WTC11 (cell line): Measurements from ENCODE around the gene LDHB. TPM values are rescaled to one million over a fixed set of nuclear protein-coding genes. Genes with fewer than 3 reads are reported as not detected.

ENCODE experiments used
- ATAC-seq: fragments of 200-7000 bp; cut with Tn5 transposase; 2 replicates; pipeline ENCODE4 v1.10.0; 2021; ENCODE audit warnings: mild to moderate bottlenecking, moderate library complexity
- CTCF ChIA-PET: fragments of 300-600 bp; sonication (Branson Sonifier 250); formaldehyde crosslinking; loops from one replicate; lab custom pipeline; 2021; ENCODE audit warnings: antibody characterized with exemption; lab: Charles Lee
- POLR2A ChIA-PET: fragments of 350-600 bp; sonication (Branson Sonifier 250); formaldehyde crosslinking; loops from one replicate; lab custom pipeline; 2021; ENCODE audit warnings: antibody characterized with exemption; lab: Charles Lee
- DNase-seq: peaks from one replicate; pipeline ENCODE4 v3.0.0; 2021; ENCODE audit warnings: low spot score
- H3K27ac Mint-ChIP-seq: 2 replicates; pipeline ENCODE4 v1.8.0; 2021; ENCODE audit warnings: mixed read lengths
- H3K27me3 Mint-ChIP-seq: 2 replicates; pipeline ENCODE4 v1.8.0; 2021; ENCODE audit warnings: low read depth, mild to moderate bottlenecking, moderate library complexity, mixed read lengths
- H3K36me3 Mint-ChIP-seq: 2 replicates; pipeline ENCODE4 v1.8.0; 2021; ENCODE audit warnings: mixed read lengths
- H3K4me1 Mint-ChIP-seq: 2 replicates; pipeline ENCODE4 v1.8.0; 2022; ENCODE audit warnings: mixed read lengths
- H3K4me3 Mint-ChIP-seq: 2 replicates; pipeline ENCODE4 v1.8.0; 2021; ENCODE audit warnings: mild to moderate bottlenecking, moderate library complexity, mixed read lengths
- H3K9me3 Mint-ChIP-seq: 2 replicates; pipeline ENCODE4 v1.8.0; 2021; ENCODE audit warnings: mixed read lengths
- E2F4 ChIP-seq: sonication (generic); formaldehyde crosslinking; IDR thresholded peaks from 2 replicates; pipeline ENCODE4 v1.8.1; 2022; ENCODE audit warnings: low read depth, mild to moderate bottlenecking, moderate library complexity, missing genetic modification reagents, borderline replicate concordance
- ESRRA ChIP-seq: sonication (generic); formaldehyde crosslinking; IDR thresholded peaks from 2 replicates; pipeline ENCODE4 v1.8.1; 2022; ENCODE audit warnings: mild to moderate bottlenecking, missing genetic modification reagents, borderline replicate concordance
- FOXJ3 ChIP-seq: sonication (generic); formaldehyde crosslinking; IDR thresholded peaks from 2 replicates; pipeline ENCODE4 v1.9.0; 2021; ENCODE audit warnings: missing genetic modification reagents, mild to moderate bottlenecking, borderline replicate concordance
- FOXP4 ChIP-seq: sonication (generic); formaldehyde crosslinking; IDR thresholded peaks from 2 replicates; pipeline ENCODE4 v1.8.0; 2022; ENCODE audit warnings: mild to moderate bottlenecking, missing genetic modification reagents
- GABPB1 ChIP-seq: sonication (generic); formaldehyde crosslinking; IDR thresholded peaks from 2 replicates; pipeline ENCODE4 v1.8.1; 2023; ENCODE audit warnings: mild to moderate bottlenecking, missing genetic modification reagents
- HMGA2 ChIP-seq: fragments of 250-450 bp; sonication (Bioruptor Pico); IDR thresholded peaks from 2 replicates; pipeline ENCODE4 v1.4.0; 2021; ENCODE audit warnings: mild to moderate bottlenecking, moderate library complexity
- IRF1 ChIP-seq: sonication (generic); formaldehyde crosslinking; IDR thresholded peaks from 2 replicates; pipeline ENCODE4 v1.8.0; 2023; ENCODE audit warnings: missing genetic modification reagents
- IRF2 ChIP-seq: sonication (generic); formaldehyde crosslinking; IDR thresholded peaks from 2 replicates; pipeline ENCODE4 v1.8.0; 2022; ENCODE audit warnings: low read depth, missing genetic modification reagents, borderline replicate concordance
- MYBL2 ChIP-seq: sonication (generic); formaldehyde crosslinking; IDR thresholded peaks from 2 replicates; pipeline ENCODE4 v1.8.1; 2023; ENCODE audit warnings: mild to moderate bottlenecking, moderate library complexity, missing genetic modification reagents
- NR1H2 ChIP-seq: sonication (generic); formaldehyde crosslinking; IDR thresholded peaks from 2 replicates; pipeline ENCODE4 v1.9.0; 2021; ENCODE audit warnings: mild to moderate bottlenecking, moderate library complexity, missing genetic modification reagents
- SOX15 ChIP-seq: fragments of 250-450 bp; sonication (Bioruptor Pico); IDR thresholded peaks from 2 replicates; pipeline ENCODE4 v1.9.0; 2021; ENCODE audit warnings: mild to moderate bottlenecking
- TCF7 ChIP-seq: sonication (generic); formaldehyde crosslinking; IDR thresholded peaks from 2 replicates; pipeline ENCODE4 v1.8.0; 2022; ENCODE audit warnings: mild to moderate bottlenecking, low read depth, missing genetic modification reagents, moderate library complexity
- TEAD1 ChIP-seq: sonication (generic); formaldehyde crosslinking; IDR thresholded peaks from 2 replicates; pipeline ENCODE4 v1.8.0; 2022; ENCODE audit warnings: mild to moderate bottlenecking, missing genetic modification reagents
- TEAD4 ChIP-seq: sonication (generic); formaldehyde crosslinking; IDR thresholded peaks from 2 replicates; pipeline ENCODE4 v1.8.0; 2022; ENCODE audit warnings: mild to moderate bottlenecking, missing genetic modification reagents
- ZNF121 ChIP-seq: sonication (generic); formaldehyde crosslinking; IDR thresholded peaks from 2 replicates; pipeline ENCODE4 v1.8.0; 2023; ENCODE audit warnings: missing genetic modification reagents
- ZNF232 ChIP-seq: sonication (generic); formaldehyde crosslinking; IDR thresholded peaks from 2 replicates; pipeline ENCODE4 v1.8.0; 2022; ENCODE audit warnings: mild to moderate bottlenecking, missing genetic modification reagents
- ZNF671 ChIP-seq: fragments of 250-450 bp; sonication (Bioruptor Pico); IDR thresholded peaks from 2 replicates; pipeline ENCODE4 v1.8.0; 2021; ENCODE audit warnings: mild to moderate bottlenecking
- total RNA-seq: library from RNA; stranded (reverse); gene quantifications from 3 replicates; pipeline ENCODE4 v1.2.3, GENCODE V29; 2021
- TF ChIP-seq, protein P1 (sequence below): sonication (generic); formaldehyde crosslinking; IDR thresholded peaks from 2 replicates; pipeline ENCODE4 v1.8.0; 2023; ENCODE audit warnings: missing genetic modification reagents, mild to moderate bottlenecking, borderline replicate concordance
- TF ChIP-seq, protein P2 (sequence below): sonication (generic); formaldehyde crosslinking; IDR thresholded peaks from 2 replicates; pipeline ENCODE4 v1.8.0; 2022; ENCODE audit warnings: mild to moderate bottlenecking, missing genetic modification reagents
- TF ChIP-seq, protein P3 (sequence below): fragments of 250-450 bp; sonication (Bioruptor Pico); IDR thresholded peaks from 2 replicates; pipeline ENCODE4 v1.8.0; 2021; ENCODE audit warnings: mild to moderate bottlenecking
- TF ChIP-seq, protein P4 (sequence below): sonication (generic); formaldehyde crosslinking; IDR thresholded peaks from 2 replicates; pipeline ENCODE4 v1.8.0; 2022; ENCODE audit warnings: mild to moderate bottlenecking, missing genetic modification reagents
- TF ChIP-seq, protein P5 (sequence below): sonication (generic); formaldehyde crosslinking; IDR thresholded peaks from 2 replicates; pipeline ENCODE4 v1.8.0; 2022; ENCODE audit warnings: mild to moderate bottlenecking, missing genetic modification reagents

Gene LDHB
- total RNA-seq, 1 experiment from 2014 or later, result 1,504 TPM

DNA sequence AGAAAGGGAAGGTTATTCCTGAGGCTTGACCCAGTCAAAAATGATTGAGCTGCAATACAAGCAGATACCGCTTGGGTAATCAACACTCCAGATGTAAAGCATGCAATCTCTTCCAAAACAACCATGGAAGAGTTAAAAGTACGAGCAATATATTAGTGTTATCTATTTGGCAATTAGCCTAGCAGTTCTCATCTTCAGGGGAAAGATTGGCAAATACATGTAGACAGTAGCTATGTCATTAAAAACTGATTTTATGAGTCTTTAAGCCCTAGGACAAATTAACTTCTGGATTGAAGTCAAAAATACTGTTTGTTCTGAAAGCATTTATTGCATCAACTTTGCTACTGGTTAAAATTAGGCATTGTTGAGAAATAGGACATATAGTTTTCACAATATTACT lies 43.7 kb downstream of the LDHB start:
- H3K4me3 Mint-ChIP-seq, result no peak overlapping the region
- TF ChIP-seq, protein P1, sequence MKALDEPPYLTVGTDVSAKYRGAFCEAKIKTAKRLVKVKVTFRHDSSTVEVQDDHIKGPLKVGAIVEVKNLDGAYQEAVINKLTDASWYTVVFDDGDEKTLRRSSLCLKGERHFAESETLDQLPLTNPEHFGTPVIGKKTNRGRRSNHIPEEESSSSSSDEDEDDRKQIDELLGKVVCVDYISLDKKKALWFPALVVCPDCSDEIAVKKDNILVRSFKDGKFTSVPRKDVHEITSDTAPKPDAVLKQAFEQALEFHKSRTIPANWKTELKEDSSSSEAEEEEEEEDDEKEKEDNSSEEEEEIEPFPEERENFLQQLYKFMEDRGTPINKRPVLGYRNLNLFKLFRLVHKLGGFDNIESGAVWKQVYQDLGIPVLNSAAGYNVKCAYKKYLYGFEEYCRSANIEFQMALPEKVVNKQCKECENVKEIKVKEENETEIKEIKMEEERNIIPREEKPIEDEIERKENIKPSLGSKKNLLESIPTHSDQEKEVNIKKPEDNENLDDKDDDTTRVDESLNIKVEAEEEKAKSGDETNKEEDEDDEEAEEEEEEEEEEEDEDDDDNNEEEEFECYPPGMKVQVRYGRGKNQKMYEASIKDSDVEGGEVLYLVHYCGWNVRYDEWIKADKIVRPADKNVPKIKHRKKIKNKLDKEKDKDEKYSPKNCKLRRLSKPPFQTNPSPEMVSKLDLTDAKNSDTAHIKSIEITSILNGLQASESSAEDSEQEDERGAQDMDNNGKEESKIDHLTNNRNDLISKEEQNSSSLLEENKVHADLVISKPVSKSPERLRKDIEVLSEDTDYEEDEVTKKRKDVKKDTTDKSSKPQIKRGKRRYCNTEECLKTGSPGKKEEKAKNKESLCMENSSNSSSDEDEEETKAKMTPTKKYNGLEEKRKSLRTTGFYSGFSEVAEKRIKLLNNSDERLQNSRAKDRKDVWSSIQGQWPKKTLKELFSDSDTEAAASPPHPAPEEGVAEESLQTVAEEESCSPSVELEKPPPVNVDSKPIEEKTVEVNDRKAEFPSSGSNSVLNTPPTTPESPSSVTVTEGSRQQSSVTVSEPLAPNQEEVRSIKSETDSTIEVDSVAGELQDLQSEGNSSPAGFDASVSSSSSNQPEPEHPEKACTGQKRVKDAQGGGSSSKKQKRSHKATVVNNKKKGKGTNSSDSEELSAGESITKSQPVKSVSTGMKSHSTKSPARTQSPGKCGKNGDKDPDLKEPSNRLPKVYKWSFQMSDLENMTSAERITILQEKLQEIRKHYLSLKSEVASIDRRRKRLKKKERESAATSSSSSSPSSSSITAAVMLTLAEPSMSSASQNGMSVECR (CRISPR knock-in tag), result no peak
- TF ChIP-seq IRF1 (CRISPR knock-in tag) (no peak), TEAD4 (CRISPR knock-in tag) (no peak), ZNF232 (CRISPR knock-in tag) (no peak), SOX15 (CRISPR knock-in tag) (no peak), IRF2 (CRISPR knock-in tag) (no peak), HMGA2 (CRISPR knock-in tag) (no peak), TEAD1 (CRISPR knock-in tag) (no peak), MYBL2 (CRISPR knock-in tag) (no peak), E2F4 (no peak), ESRRA (no peak), ZNF671 (no peak), NR1H2 (CRISPR knock-in tag) (no peak), FOXJ3 (no peak), ZNF121 (CRISPR knock-in tag) (no peak)
- TF ChIP-seq, protein P2, sequence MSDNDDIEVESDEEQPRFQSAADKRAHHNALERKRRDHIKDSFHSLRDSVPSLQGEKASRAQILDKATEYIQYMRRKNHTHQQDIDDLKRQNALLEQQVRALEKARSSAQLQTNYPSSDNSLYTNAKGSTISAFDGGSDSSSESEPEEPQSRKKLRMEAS, result no peak
- TF ChIP-seq, protein P3, sequence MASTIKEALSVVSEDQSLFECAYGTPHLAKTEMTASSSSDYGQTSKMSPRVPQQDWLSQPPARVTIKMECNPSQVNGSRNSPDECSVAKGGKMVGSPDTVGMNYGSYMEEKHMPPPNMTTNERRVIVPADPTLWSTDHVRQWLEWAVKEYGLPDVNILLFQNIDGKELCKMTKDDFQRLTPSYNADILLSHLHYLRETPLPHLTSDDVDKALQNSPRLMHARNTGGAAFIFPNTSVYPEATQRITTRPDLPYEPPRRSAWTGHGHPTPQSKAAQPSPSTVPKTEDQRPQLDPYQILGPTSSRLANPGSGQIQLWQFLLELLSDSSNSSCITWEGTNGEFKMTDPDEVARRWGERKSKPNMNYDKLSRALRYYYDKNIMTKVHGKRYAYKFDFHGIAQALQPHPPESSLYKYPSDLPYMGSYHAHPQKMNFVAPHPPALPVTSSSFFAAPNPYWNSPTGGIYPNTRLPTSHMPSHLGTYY (CRISPR knock-in tag), result no peak
- TF ChIP-seq, protein P4, sequence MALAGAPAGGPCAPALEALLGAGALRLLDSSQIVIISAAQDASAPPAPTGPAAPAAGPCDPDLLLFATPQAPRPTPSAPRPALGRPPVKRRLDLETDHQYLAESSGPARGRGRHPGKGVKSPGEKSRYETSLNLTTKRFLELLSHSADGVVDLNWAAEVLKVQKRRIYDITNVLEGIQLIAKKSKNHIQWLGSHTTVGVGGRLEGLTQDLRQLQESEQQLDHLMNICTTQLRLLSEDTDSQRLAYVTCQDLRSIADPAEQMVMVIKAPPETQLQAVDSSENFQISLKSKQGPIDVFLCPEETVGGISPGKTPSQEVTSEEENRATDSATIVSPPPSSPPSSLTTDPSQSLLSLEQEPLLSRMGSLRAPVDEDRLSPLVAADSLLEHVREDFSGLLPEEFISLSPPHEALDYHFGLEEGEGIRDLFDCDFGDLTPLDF, result no peak
- TF ChIP-seq, all 79 proteins: peak for 0
- H3K36me3 Mint-ChIP-seq, result no peaks in the 10 kb centered on the region
- H3K27ac Mint-ChIP-seq, result no peak overlapping the region
- no peaks in the 10 kb centered on the region for H3K4me1 Mint-ChIP-seq
- ChIA-PET POLR2A (interaction anchor here (0.5 kb wide), 1 partner anchor 446 kb away, joined by 4 read pairs; no protein-coding TSS in a partner anchor), CTCF (interaction anchor here (1.1 kb wide), 1 partner anchor 9 kb away, joined by 4 read pairs; the partner anchor contains the start of gene GYS2)
- H3K27me3 Mint-ChIP-seq, result no peaks in the 10 kb centered on the region
- no peak for DNase-seq
- peak; percentile 58; the same call in 1 of the 2 replicates for ATAC-seq
- H3K9me3 Mint-ChIP-seq, result no peaks in the 10 kb centered on the region

DNA sequence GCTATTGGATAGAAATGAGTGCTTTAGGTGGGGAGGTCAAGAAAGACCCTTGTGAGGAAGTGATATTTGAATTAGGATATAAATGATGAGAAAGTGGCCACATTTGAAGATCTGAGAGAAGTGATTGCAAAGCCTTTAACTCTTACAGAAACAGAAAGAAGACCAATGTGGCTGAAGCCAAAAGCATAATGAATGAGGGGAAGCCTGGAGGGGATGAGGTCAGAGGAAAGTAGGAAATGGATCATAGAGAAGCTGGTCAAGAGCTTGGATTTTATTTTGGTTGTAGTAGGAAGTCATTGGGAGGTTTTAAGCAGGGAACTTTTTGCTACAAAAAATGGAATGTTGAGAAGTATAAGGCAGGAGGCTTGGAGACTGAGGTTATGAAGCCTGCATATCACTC lies 49.4 kb downstream of the LDHB start:
- peaks cover 7% of the 10 kb centered on the region for H3K4me1 Mint-ChIP-seq
- ChIA-PET POLR2A (no interaction called here), CTCF (interaction anchor here (1.0 kb wide), 1 partner anchor 72 kb away, joined by 4 read pairs; no protein-coding TSS in a partner anchor)
- TF ChIP-seq FOXP4 (CRISPR knock-in tag), result no peak
- TF ChIP-seq, protein P5, sequence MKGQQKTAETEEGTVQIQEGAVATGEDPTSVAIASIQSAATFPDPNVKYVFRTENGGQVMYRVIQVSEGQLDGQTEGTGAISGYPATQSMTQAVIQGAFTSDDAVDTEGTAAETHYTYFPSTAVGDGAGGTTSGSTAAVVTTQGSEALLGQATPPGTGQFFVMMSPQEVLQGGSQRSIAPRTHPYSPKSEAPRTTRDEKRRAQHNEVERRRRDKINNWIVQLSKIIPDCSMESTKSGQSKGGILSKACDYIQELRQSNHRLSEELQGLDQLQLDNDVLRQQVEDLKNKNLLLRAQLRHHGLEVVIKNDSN, result no peak
- no peak for TF ChIP-seq TCF7 (CRISPR knock-in tag)
- no peak for TF ChIP-seq GABPB1 (CRISPR knock-in tag)
- H3K4me3 Mint-ChIP-seq, result no peak overlapping the region
- no peaks in the 10 kb centered on the region for H3K9me3 Mint-ChIP-seq
- no peak for ATAC-seq
- no peaks in the 10 kb centered on the region for H3K36me3 Mint-ChIP-seq
- no peaks in the 10 kb centered on the region for H3K27me3 Mint-ChIP-seq
- DNase-seq, result no peak
- no peak overlapping the region for H3K27ac Mint-ChIP-seq
